HG03342 (cell line): ENCODE measurements around the gene SPRR2E.
"Not testable (repeated sequence)": the region's sequence is repeated elsewhere in the genome, so short reads cannot be mapped to it uniquely, and the experiment has no call there.

ENCODE experiments used
- ATAC-seq: cut with Tn5 transposase; IDR thresholded peaks from one replicate; pipeline ENCODE4 v1.9.1; 2021; ENCODE audit warnings: mild to moderate bottlenecking, moderate library complexity; ENCODE audit not compliant: unreplicated experiment

SPRR2E gene

DNA sequence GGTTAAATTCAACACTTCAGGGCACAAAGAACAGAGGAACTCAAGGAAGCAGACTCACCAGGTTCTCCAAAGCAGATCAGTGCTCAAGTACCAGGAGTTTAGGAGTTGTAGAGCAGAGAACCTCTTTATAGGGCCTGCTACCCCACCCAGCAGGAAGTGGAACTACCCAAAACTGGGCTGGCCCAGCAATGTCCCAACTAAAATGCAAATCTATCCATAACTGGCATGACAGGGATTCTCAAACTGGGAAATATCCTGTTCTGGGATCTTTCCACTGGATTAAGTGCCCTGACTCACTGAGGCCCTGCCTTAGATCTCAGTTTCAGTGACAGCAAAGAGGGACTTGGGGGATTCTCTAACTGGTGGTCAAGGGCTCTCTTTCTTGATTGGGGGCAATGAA, at the start of gene SPRR2E:
TSS of gene SPRR2E (minus strand) at position 101 of the 400 bp plus-strand sequence. CDS start 775 bp downstream, outside the sequence.
- ATAC-seq, result no peak

DNA sequence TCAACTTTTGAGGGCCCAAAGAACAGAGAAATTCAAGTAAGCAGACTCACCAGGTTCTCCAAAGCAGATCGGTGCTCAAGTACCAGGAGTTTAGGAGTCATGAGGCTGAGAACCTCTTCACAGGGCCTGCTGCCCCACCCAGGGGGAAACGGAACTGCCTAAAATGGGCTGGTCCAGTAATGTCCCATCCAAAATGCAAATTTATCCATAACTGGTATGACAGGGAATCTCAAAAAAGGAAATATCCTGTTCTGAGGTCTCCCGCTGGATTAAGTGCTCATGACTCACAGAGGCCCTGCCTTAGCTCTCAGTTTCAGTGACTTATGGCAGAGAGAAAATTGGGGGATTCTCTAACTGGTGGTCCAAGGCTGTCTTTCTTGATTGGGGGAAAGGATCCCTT, 47.1 kb upstream of the SPRR2E start:
- ATAC-seq, result no peak

DNA sequence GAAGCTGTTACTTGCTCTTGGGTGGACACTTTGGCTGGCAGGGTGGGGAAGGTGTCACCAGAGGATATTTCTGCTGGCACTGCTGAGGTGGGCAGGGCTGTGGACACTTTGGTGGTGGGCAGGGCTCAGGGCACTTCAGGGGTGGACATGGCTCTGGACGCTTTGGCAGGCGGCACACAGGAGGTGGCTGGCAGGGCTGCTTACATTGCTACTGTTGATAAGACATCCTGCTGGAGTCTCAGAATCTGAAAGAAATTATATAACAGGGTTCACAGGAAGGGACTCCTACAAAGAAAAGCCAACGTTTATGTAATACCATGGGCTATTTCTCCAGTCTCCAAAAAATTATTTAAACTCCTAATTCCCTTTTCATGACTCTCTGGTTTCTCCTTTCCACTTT, 46.2 kb upstream of the SPRR2E start:
- no peak for ATAC-seq

DNA sequence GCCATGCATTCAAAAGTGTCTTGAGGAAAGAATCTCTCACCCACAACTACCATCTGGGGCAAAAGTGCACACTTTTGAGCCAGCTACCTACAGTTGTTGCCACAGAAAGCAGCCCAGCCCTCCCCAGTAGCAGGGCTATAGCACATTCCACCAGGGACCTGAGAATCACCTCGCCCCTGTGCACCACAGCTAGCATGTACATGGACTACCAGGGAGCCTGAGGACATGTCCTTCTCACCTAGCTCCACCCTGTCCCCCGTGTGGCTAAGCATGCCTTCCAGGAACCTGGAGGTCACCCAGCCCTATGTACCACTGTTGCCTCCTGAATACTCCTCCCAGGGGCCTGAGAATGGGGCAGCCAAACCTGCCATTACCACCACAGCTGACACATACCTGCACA, 39.4 kb upstream of the SPRR2E start:
- ATAC-seq, result no peak

DNA sequence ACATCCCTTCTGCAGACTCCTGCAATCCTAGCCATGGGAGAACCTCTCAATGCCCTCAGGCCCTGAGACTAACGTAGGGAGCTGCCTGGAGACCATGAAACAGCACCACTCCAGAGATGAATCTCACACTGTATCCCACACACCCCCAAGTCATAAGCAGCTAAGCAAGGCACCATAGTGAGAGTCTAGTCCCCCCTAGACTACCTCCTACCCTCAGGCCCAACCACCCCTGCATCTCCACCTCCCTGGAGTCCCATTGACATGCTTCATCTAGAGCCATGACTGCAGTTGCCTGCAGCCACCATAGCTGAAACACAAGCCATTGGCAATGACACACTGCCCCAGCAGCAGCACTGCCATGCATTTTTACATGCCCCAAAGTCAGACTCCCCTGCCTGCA, 38.9 kb upstream of the SPRR2E start:
- no peak for ATAC-seq

DNA sequence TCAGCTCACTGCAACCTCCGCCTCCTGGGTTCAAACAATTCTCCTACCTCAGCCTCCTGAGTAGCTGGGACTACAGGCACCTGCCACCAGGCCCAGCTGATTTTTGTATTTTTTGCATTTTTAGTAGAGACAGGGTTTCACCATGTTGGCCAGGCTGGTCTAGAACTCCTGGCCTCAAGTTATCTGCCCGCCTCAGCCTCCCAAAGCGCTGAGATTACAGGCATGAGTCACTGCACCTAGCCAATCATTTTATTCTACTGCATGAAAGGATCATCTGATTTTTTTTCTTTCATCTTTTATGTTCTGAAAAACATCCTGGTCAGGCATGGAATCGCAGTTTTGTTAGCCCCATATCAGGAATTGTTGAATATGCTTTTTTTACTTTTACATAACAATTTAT, 34.4 kb upstream of the SPRR2E start:
- not testable (repeated sequence) for ATAC-seq

DNA sequence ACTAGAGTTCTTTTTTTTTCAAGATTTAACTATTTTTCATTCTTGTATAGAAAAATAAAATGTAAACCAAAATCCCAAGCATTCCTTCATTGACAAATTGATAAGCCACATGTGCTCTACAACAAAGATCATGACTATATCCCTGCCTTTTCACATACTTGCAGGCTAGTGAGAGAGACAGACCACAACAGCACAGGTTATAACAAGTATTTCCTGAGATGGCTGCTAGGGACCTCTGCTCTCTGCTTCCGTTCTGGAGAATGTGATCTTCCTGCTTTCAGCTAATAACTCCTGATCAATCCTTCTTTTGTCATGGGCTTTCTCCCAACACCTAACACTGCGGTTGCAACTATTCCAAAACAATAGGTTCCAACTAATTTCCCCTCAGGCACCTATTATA, 33.0 kb upstream of the SPRR2E start:
- no peak for ATAC-seq

DNA sequence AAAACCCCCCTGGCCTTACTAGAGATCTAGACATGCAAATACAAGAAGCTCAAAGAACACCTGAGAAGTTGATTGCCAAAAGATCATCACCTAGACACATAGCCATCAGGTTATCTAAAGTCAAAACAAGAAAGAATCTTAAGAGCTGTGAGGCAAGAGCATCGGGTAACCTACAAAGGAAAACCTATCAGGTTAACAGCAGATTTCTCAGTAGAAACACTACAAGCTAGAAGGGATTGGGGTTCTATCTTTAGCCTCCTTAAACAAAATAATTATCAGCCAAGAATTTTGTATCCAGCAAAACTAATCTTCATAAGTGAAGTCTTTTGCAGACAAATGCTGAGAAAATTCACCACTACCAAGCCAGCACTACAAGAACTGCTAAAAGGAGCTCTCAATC, 31.2 kb upstream of the SPRR2E start:
- no peak for ATAC-seq

DNA sequence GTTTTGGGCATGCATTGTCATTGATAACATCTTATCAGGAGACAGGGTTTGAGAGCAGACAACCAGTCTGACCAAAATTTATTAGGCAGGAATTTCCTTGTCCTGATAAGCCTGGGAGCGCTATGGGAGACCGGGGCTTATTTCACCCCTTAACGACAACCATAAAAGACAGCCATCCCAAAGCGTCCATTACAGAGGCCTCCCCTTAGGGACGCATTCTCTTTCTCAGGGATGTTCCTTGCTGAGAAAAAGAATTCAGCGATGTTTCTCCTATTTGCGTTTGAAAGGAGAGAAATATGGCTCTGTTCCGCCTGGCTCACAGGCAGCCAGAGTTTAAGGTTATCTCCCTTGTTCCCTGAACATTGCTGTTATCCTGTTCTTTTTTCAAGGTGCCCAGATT, 29.5 kb upstream of the SPRR2E start:
- ATAC-seq, result not testable (repeated sequence)

DNA sequence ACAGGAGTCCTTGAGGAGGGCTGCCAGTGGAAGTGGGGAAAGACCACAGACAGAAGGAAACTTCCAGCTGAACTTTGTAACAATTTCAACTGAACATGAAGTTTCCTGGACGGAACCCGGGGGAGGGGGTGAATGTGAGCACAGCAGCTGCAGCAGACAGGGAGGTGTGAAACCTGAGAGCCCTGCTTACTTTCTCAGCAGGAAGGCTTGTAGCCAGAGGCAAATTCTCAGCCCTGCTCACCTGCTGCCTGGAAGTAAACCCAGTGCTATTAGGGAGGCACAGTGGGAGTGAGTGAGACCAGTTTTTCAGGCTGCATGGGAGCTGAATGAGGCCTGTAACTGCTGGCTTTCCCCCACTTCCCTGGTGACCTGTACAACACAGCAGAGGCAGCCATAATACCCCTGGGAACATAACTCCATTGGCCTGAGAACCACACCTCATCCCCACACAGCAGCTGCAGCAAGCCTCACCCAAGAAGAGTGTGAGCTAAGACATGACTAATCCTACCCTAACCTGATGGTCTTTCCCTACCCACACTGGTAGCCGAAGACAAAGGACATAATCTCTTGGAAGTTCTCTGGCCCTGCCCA, 28.6 kb upstream of the SPRR2E start:
- no peak for ATAC-seq

DNA sequence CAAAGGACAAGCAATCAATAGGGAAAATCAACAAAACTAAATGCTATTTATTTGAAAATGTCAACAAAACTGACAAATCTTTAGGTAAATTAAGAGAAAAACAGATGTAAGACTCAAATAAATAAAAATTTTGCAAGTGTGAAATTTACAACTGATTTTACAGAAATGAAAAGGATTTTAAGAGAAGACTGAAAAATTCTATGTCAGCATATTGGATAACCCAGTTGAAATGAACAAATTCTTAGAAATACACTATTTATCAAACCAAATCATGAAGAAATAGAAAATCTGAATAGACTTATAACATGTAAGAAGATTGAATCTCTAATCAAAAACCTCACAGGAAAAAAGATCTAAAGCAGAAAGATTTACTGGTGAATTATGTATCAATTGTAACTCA, 26.6 kb upstream of the SPRR2E start:
- ATAC-seq, result no peak

DNA sequence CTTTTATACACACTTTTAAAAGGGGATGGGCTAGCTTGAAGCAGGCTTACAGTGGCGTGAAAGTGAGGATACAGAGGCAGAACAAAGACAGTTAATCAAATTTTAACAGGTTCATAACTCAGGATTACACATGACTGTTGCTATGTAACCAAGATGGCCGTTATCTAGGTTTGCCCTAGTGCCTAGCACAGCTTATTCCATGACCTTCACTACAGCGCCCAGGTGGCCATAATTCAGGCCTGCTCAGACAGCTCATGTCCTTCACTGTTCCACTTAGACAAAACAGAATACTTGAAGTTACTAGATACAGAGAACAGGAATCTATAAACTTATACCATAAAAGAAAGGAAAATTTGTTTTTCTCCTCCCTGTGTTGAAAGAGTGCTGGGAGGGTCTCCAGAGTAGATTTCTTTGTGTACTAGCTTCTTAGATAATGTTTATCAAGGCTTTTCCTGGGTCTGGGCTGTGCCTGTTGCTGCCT, 25.2 kb upstream of the SPRR2E start:
- ATAC-seq, result no peak

DNA sequence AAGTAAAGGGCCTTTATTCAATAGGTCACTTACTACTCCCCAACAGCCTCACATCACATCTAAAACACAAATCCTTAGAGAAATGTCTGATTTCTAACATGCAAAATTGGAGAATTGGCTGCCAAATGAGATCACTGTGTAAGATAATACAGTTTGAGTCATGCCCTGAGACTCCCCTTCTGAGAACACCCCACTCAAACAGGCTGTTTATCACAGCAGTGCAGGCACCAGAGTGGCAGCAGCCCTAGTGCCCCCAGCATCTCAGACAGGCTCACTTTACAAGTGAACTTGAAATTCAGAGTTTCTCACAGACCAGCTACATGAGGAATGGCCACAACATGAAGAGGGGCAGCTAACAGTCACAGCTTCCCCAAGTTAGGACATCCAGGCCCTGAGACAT, 20.9 kb upstream of the SPRR2E start:
- not testable (repeated sequence) for ATAC-seq

DNA sequence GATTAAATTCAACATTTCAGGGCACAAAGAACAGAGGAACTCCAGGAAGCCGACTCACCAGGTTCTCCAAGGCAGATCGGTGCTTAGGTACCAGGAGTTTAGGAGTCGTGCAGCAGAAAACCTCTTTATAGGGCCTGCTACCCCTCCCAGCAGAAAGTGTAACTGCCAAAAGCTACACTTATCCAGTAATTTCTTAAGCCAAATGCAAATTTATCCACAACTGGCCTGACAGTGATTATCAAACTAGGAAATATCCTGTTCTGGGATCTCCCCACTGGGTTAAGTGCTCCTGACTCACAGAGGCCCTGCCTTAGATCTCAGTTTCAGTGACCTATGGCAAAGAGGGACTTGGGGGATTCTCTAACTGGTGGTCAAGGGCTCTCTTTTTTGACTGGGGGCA, 19.1 kb upstream of the SPRR2E start, which contains the start of gene SPRR2F:
TSS of gene SPRR2F (minus strand) at position 101 of the 400 bp plus-strand sequence. CDS start 783 bp downstream, outside the sequence.
- no peak for ATAC-seq

DNA sequence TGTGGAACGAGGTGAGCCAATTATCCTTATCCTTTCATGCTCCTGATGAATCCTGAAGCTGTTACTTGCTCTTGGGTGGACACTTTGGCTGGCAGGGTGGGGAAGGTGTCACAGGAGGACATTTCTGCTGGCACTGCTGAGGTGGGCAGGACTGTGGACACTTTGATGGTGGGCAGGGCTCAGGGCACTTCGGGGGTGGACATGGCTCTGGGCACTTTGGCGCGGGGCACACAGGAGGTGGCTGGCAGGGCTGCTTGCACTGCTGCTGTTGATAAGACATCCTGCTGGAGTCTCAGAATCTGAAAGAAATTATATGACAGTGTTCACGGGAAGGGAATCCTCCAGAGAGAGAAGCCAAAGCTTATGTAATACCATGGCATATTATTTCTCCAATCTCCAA, 18.1 kb upstream of the SPRR2E start:
- ATAC-seq, result not testable (repeated sequence)

DNA sequence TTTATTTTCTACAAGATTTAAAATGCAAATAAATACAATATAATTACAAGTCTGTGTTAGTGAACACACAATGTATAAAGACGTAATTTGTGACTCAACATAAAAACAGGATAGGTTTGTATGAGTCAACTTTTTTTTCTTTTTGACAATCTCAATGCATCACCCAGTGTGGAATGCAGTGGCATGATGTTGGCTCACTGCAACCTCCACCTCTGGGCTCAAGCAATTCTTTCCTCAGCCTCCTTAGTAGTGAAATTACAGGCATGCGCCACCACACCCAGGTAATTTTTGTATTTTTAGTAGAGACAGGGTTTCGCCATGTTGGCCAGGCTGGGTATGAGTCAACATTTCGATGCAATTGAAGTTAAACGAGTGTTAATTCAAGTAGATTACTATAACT, 5.9 kb upstream of the SPRR2E start:
- no peak for ATAC-seq

DNA sequence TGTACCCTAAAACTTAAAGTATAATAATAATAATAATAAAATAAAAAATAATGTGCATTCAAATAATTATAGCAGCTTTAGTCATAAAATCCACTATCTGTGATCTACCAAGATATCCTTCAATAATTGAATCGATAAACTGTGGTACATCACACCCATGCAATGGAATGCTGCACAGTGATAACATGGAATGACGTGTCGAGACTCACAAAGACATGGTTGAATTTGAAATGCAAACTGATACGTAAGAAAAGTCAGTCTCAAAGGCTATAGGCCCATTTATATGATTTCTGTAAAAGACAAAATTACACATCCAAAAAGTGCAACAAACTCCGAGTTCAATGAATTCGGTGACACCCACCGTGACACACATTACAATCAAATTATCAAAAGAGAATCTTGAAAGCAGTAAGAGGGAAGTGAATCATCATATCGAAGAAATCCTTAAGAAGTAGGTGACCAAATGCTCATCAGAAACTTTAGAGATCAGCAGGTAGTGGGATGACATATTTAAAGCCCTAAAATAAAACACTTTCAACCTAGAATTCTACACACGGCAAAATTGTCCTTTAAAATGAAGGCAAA, 5.2 kb upstream of the SPRR2E start:
- no peak for ATAC-seq

DNA sequence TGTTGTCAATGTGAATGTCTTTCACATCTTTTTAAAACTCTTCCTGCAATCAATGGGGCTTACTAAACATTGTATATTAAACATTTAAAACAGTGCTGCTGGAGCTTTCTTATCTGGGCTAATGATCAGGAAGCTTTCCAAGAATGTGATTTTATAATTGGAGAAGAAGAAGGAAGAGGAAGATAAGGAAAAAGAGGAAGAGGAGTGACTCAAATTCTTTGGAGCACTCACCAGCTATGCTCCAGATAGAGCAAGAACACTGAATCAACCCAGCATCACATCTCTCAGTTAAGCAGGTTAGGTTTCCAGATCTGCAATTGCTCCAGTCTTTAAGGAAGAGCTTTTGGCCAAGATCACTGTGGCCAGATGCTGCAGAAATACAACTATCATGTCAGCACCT, 1.4 kb upstream of the SPRR2E start:
- no peak for ATAC-seq

DNA sequence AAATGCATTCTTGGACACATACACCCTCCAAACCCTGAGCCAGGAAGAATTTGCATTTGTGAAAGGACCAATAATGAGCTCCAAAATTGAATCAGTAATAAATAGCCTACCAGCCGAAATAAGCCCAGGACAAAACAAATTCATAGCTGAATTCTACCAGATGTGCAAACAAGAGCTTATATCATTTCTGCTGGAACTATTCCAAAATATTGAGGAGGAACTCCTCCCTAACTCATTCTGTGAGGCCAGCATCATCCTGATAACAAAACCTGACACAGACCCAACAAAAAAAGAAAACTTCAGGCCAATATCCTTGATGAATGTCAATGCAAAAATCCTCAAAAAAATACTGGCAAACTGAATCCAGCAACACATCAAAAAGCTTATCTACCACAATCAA, 6.7 kb downstream of the SPRR2E start:
- ATAC-seq, result no peak

DNA sequence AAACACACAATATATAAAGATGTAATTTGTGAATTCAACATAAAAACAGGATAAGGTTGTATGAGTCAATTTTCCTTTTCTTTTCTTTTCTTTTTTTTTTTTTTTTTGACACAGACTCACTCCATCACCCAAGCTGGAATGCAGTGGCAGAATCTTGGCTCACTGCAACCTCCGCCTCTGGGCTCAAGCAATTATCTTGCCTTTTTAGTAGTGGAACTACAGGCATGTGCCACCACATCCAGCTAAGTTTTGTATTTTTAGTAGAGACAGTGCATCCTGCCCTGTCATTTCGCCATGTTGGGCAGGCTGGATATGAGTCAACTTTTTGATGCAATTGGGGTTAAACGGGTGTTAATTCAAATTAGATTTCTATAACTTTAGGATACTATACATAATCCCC, 12.6 kb downstream of the SPRR2E start:
- no peak for ATAC-seq

DNA sequence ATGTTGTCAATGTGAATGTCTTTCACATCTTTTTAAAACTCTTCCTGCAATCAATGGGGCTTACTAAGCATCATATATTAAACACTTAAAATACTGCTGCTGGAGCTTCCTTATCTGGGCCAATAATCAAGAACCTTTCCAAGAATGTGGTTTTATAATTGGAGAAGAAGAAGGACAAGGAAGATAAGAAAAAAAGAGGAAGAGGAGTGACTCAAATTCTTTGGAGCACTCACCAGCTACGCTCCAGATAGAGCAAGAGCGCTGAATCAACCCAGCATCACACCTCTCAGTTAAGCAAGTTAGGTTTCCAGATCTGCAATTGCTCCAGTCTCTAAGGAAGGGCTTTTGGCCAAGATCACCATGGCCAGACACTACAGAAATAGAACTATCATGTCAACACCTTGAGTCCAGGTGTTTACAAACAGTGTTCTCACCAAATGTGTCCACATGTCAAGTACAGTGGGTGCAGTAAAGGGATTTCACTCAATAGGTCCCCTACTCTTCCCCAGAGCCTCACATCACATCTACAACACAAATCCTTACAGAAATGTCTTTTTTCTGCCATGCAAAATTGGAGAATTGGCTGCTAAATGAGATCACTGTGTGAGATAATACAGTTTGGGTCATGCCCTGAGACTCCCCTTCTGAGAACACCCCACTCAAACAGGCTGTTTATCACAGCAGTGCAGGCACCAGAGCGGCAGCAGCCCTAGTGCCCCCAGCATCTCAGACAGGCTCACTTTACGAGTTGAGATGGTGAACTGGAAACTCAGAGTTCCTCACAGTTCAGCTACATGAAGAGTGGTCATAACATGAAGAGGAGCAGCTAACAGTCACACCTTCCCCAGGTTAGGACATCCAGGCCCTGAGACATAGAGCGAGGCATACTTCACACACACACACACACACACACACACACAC, 21.3 kb downstream of the SPRR2E start:
- ATAC-seq, result no peak

DNA sequence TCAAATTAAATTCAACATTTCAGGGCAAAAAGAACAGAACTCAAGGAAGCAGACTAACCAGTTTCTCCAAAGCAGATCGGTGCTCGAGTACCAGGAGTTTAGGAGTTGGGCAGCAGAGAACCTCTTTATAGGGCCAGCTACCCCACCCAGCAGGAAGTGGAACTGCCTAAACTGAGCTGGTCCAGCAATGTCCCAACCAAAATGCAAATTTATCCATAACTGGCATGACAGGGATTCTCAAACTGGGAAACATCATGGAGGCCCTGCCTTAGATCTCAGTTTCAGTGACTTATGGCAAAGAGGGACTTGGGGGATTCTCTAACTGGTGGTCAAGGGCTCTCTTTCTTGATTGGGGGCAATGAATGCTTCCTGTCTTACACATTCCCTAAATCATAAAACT, 22.8 kb downstream of the SPRR2E start, which contains the start of gene SPRR2B:
TSS of gene SPRR2B (minus strand) at position 101 of the 400 bp plus-strand sequence. CDS start 772 bp downstream, outside the sequence.
- ATAC-seq, result no peak
